ENCODE data around the gene MIER2. TPM values are rescaled to one million over a fixed set of nuclear protein-coding genes. Genes with fewer than 3 reads are reported as not detected.

The MIER2 gene
- total RNA-seq, 1 donor from 2014 or later, result 43.5 TPM

DNA sequence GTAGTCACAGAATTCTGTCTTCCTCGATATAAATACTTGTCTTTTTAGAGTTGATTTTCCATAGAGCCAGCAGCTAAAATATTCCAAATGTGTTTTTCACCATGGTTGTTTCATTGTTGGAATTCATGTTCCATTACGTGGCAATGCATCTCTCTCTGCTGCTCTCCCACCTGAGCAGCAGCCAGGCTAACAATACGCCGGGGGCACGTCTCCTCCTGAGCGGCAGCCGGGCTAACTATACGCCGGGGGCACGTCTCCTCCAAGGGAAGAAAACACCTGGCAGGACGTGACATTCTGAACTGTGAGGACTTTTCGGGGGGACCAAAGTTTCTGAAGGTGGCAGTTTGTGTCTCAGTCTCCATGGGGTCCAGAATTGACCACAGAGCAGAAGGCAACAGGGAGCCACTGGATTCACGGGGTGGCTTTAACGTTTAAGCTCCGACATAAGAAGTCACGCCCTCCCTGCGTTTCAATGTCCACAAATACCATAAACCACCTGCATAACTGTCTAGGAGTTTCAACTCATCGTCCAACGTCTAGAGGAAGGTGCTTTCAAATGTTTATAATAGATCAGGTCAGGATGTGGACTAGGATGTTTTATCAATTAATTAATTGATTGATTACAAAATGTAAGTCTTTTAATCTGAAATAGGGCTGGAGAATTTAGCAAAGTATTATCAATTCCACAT, 68.5 kb downstream of the MIER2 start:
- no peaks in the 10 kb centered on the region for H3K4me1 ChIP-seq (ENCODE audit: insufficient read depth, low read length)
- H3K9ac ChIP-seq (ENCODE audit: low read length), result no peak overlapping the region
- no peaks in the 10 kb centered on the region for H3K27me3 ChIP-seq (ENCODE audit: insufficient read depth, low read length)
- Mint-ChIP-seq H3K9me3 (ENCODE audit: unreplicated experiment) (no peaks in the 10 kb centered on the region), H3K27ac (ENCODE audit: unreplicated experiment) (no peak overlapping the region), H3K4me3 (ENCODE audit: unreplicated experiment) (no peak overlapping the region), H3K4me1 (ENCODE audit: low read depth, unreplicated experiment) (no peaks in the 10 kb centered on the region), H3K27me3 (ENCODE audit: low read depth, unreplicated experiment) (peaks cover 32% of the 10 kb centered on the region), H3K36me3 (ENCODE audit: low read depth, unreplicated experiment) (peaks cover 7% of the 10 kb centered on the region)
- TF ChIP-seq, protein P1, sequence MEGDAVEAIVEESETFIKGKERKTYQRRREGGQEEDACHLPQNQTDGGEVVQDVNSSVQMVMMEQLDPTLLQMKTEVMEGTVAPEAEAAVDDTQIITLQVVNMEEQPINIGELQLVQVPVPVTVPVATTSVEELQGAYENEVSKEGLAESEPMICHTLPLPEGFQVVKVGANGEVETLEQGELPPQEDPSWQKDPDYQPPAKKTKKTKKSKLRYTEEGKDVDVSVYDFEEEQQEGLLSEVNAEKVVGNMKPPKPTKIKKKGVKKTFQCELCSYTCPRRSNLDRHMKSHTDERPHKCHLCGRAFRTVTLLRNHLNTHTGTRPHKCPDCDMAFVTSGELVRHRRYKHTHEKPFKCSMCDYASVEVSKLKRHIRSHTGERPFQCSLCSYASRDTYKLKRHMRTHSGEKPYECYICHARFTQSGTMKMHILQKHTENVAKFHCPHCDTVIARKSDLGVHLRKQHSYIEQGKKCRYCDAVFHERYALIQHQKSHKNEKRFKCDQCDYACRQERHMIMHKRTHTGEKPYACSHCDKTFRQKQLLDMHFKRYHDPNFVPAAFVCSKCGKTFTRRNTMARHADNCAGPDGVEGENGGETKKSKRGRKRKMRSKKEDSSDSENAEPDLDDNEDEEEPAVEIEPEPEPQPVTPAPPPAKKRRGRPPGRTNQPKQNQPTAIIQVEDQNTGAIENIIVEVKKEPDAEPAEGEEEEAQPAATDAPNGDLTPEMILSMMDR (IDR thresholded peaks at IDR 0.05; ENCODE audit: insufficient read depth, low read depth, low read length), result no peak
- no peak for TF ChIP-seq EZH2 (IDR thresholded peaks at IDR 0.05; ENCODE audit: insufficient read depth, low read length)
- H3K27ac ChIP-seq (ENCODE audit: low read depth, low read length), result no peak overlapping the region
- H3K79me2 ChIP-seq (ENCODE audit: insufficient read depth, low read length), result no peaks in the 10 kb centered on the region
- H2AFZ ChIP-seq (ENCODE audit: low read depth, low read length), result no peak overlapping the region
- H3K9me3 ChIP-seq (ENCODE audit: insufficient read depth, low read depth, low read length), result no peaks in the 10 kb centered on the region
- no peak overlapping the region for H3K4me2 ChIP-seq (ENCODE audit: low read length)
- H3K4me3 ChIP-seq (ENCODE audit: insufficient read depth, low read depth, low read length), result no peak overlapping the region
- FAIRE-seq (no peak), DNase-seq (ENCODE audit: low read depth) (no peak)
- H4K20me1 ChIP-seq (ENCODE audit: insufficient read depth, low read length), result no peaks in the 10 kb centered on the region
- H3K36me3 ChIP-seq (ENCODE audit: insufficient read depth, low read length), result no peaks in the 10 kb centered on the region

DNA sequence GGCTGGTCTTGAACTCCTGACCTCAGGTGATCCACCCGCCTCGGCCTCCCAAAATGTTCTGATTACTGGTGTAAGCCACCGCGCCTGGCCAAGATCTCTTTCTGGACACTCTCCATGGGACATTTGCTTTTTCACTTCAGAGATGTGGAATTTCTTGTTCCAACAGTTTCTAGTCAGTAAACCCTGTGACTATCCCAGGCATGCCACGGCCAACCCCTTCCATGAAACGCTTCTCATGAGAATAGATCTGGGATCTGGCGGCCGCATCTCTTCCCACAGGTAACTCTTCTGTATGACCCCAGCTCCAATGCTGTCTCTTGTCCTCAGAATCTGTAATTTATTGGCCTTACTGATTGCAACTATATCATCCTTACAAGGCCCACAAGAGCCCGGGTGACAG, 69.6 kb downstream of the MIER2 start:
- H3K36me3 Mint-ChIP-seq (ENCODE audit: low read depth, unreplicated experiment), result peaks cover 7% of the 10 kb centered on the region

More for the DNA sequence above, 69.6 kb downstream of the MIER2 start:
- Histone ChIP-seq H3K27me3 (ENCODE audit: insufficient read depth, low read length) (no peaks in the 10 kb centered on the region), H3K9me3 (ENCODE audit: insufficient read depth, low read depth, low read length) (no peaks in the 10 kb centered on the region), H3K27ac (ENCODE audit: low read depth, low read length) (no peak overlapping the region), H3K79me2 (ENCODE audit: insufficient read depth, low read length) (no peaks in the 10 kb centered on the region), H2AFZ (ENCODE audit: low read depth, low read length) (no peak overlapping the region), H3K4me3 (ENCODE audit: insufficient read depth, low read depth, low read length) (no peak overlapping the region), H3K36me3 (ENCODE audit: insufficient read depth, low read length) (no peaks in the 10 kb centered on the region), H4K20me1 (ENCODE audit: insufficient read depth, low read length) (no peaks in the 10 kb centered on the region), H3K4me2 (ENCODE audit: low read length) (no peak overlapping the region), H3K9ac (ENCODE audit: low read length) (no peak overlapping the region), H3K4me1 (ENCODE audit: insufficient read depth, low read length) (no peaks in the 10 kb centered on the region)
- FAIRE-seq (no peak), DNase-seq (ENCODE audit: low read depth) (no peak)
- Mint-ChIP-seq H3K27ac (ENCODE audit: unreplicated experiment) (no peak overlapping the region), H3K4me3 (ENCODE audit: unreplicated experiment) (no peak overlapping the region), H3K27me3 (ENCODE audit: low read depth, unreplicated experiment) (peaks cover 32% of the 10 kb centered on the region), H3K9me3 (ENCODE audit: unreplicated experiment) (no peaks in the 10 kb centered on the region), H3K4me1 (ENCODE audit: low read depth, unreplicated experiment) (no peaks in the 10 kb centered on the region)
- TF ChIP-seq, protein P1 (IDR thresholded peaks at IDR 0.05; ENCODE audit: insufficient read depth, low read depth, low read length), result no peak
- TF ChIP-seq EZH2 (IDR thresholded peaks at IDR 0.05; ENCODE audit: insufficient read depth, low read length), result no peak
